GM18951 (cell line): ENCODE measurements around the gene ETFBKMT.

Experiments used
- POLR2A ChIP-seq: IDR thresholded peaks from 4 replicates; pipeline ENCODE4 v1.6.1; 2011; ENCODE audit warnings: mild to moderate bottlenecking; ENCODE audit not compliant: insufficient read length, insufficient read depth; ENCODE audit errors: extremely low read depth
- in situ Hi-C: fragments of 300-500 bp; cut with MboI; formaldehyde crosslinking; loops from one replicate; pipeline ENCODE4 v1.12.0; 2022; ENCODE audit warnings: low sequenced_read_pairs, mixed read lengths, inconsistent platforms; ENCODE audit not compliant: unreplicated experiment

The ETFBKMT gene

GRCh38 chr12:31659087-31659942 lies at the start of gene ETFBKMT:
Gene ETFBKMT, plus strand, starts transcription at chr12:31659688. Its CDS starts 2,266 bp downstream, at chr12:31661954.
- in situ Hi-C loops, result loop anchor here (10.0 to 25.0 kb wide), 3 partner anchors 403 to 1085 kb away; no protein-coding TSS in a partner anchor
- TF ChIP-seq POLR2A, result peak; percentile 66

- in situ Hi-C loops, result no loop called here
- TF ChIP-seq POLR2A, result no peak
Observed at GRCh38 chr12:31612819-31613218, 46.7 kb upstream of the ETFBKMT start.

GRCh38 chr12:31618228-31619025 lies 41.1 kb upstream of the ETFBKMT start:
- in situ Hi-C loops, result no loop called here
- no peak for TF ChIP-seq POLR2A

- in situ Hi-C loops, result no loop called here
- TF ChIP-seq POLR2A, result no peak
Observed at GRCh38 chr12:31620311-31620710, 39.2 kb upstream of the ETFBKMT start.

GRCh38 chr12:31622038-31622437 lies 37.5 kb upstream of the ETFBKMT start:
- in situ Hi-C loops, result no loop called here
- no peak for TF ChIP-seq POLR2A

GRCh38 chr12:31626270-31626995 lies 33.1 kb upstream of the ETFBKMT start:
- in situ Hi-C loops, result loop anchor here (25.0 kb wide), 1 partner anchor 364 kb away; no protein-coding TSS in a partner anchor
- TF ChIP-seq POLR2A, result no peak

- in situ Hi-C loops, result loop anchor here (25.0 kb wide), 1 partner anchor 365 kb away; no protein-coding TSS in a partner anchor
Observed at GRCh38 chr12:31627456-31628054, 31.9 kb upstream of the ETFBKMT start.

GRCh38 chr12:31629756-31630732 lies 29.4 kb upstream of the ETFBKMT start:
- in situ Hi-C loops, result loop anchor here (25.0 kb wide), 1 partner anchor 368 kb away; no protein-coding TSS in a partner anchor
- TF ChIP-seq POLR2A, result no peak

More at GRCh38 chr12:31627456-31628054, 31.9 kb upstream of the ETFBKMT start:
- no peak for TF ChIP-seq POLR2A

GRCh38 chr12:31631023-31631724 lies 28.3 kb upstream of the ETFBKMT start:
- in situ Hi-C loops, result loop anchor here (25.0 kb wide), 1 partner anchor 369 kb away; no protein-coding TSS in a partner anchor
- TF ChIP-seq POLR2A, result no peak

GRCh38 chr12:31631809-31632208 lies 27.7 kb upstream of the ETFBKMT start:
- no peak for TF ChIP-seq POLR2A
- in situ Hi-C loops, result loop anchor here (25.0 kb wide), 1 partner anchor 370 kb away; no protein-coding TSS in a partner anchor

- in situ Hi-C loops, result loop anchor here (25.0 kb wide), 1 partner anchor 371 kb away; no protein-coding TSS in a partner anchor
- TF ChIP-seq POLR2A, result no peak
Observed at GRCh38 chr12:31633464-31633863, 26.0 kb upstream of the ETFBKMT start.

- no peak for TF ChIP-seq POLR2A
- in situ Hi-C loops, result loop anchor here (25.0 kb wide), 1 partner anchor 372 kb away; no protein-coding TSS in a partner anchor
Observed at GRCh38 chr12:31634620-31635019, 24.9 kb upstream of the ETFBKMT start.
